Head of caudate nucleus (tissue), 42 donors: Measurements from ENCODE around the gene SAMD1.
A peak's percentile ranks its signal among the peaks of the same experiment; 100 is the strongest.

ENCODE experiments used
- DNase-seq, 42 donors: peaks; one replicate each; pipeline versions ENCODE4 v3.0.0 to v3.0.0-alpha.2; 2020 to 2021; ENCODE audit warnings: mixed read lengths in 7 of 42
- intact Hi-C: fragments of 100-400 bp; cut with DNase I; formaldehyde crosslinking; loops from one replicate; pipeline ENCODE4 v1.15.0; 2022

The SAMD1 gene

DNA sequence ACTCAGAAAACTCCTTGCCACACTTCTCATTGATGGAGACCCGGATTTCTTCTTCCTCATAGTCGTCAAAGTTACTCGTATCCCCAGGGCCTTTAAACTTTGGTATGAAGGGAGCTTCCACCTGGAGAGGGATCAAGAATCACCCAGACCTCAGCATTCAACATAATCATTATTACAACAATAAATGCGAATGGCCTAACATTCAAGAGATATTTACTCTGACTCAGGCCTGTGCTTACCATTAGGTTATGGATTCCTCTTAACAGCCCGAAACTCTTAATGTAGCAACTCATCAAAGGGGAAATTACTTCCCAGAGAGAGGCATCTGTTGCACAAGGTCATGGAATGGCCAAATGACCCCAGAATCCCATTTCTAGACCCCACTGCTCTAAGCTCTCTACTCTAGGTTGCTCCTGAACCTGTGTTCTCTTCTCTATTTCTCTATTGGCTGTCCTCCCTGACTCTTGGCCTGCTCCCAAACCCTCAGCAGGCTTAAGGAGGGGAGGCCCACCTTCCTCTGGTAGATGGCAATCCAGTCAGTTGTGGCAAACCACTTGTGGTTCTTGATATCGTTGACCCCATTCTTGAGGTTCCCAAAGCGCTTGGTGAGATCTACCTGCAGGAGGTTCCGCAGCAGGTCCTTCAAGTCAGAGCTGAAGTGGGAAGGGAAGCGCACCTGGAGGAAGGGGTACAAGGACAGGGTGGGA is 2.7 kb upstream of the SAMD1 start:
- intact Hi-C loops: no loop called here
- no peak for DNase-seq

- peak in 1 of 42 donors; percentile 37 for DNase-seq
- intact Hi-C loops: no loop called here
Measured at GRCh38 chr19:14091813-14092462, 1.4 kb upstream of the SAMD1 start.

- intact Hi-C loops: no loop called here
- DNase-seq: peak in 19 of 42 donors; percentile 35 to 85 (median 73)
Measured at GRCh38 chr19:14091081-14091812, 696 bp upstream of the SAMD1 start.

- intact Hi-C loops: no loop called here
- DNase-seq: peak in 34 of 42 donors; percentile 17 to 74 (median 58)
Measured at GRCh38 chr19:14089662-14090508, 666 bp downstream of the SAMD1 start.

- DNase-seq: peak in 8 of 42 donors; percentile 13 to 53 (median 26)
- intact Hi-C loops: no loop called here
Measured at GRCh38 chr19:14089412-14089661, 1.2 kb downstream of the SAMD1 start.

DNA sequence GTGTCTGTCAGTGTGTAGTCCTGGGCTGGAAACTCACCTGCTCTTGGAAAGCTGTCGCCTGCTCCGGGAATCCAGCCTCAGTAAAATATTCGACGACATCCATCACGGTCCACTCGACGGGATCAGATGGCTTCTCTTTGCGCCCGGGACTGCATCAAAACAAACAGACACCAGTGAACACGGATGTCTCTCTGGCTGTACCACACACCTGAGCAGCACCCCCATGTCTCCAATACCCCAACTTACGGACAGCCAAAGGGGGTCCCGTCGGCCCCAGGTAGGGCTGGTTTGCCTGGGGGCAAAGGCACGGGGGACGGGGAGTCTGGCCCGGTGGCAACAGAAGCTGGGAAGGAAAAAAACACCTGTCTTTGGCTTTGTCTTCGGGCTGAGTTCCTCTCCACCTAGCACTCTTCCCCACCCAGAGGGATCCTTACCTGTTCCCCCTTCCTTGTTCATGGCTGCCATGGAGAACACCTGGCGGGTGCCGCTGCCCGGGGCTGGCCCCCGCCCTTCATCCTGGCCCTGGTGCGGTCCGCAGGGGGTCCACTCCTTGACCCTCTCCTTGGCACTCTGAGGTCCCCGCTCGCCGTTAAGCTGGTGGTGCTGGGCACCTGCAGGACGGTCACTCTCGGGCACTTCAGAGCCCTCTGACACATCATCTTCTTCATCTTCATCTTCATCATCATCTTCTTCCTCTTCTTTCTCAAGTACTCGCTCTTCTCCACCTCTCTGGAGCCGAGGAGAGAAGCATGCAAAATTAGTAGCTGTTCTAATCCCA is 1.7 kb downstream of the SAMD1 start:
- intact Hi-C loops: no loop called here
- DNase-seq: no peak

GRCh38 chr19:14086098-14086497 is 4.5 kb downstream of the SAMD1 start:
- no peak for DNase-seq
- intact Hi-C loops: no loop called here

DNA sequence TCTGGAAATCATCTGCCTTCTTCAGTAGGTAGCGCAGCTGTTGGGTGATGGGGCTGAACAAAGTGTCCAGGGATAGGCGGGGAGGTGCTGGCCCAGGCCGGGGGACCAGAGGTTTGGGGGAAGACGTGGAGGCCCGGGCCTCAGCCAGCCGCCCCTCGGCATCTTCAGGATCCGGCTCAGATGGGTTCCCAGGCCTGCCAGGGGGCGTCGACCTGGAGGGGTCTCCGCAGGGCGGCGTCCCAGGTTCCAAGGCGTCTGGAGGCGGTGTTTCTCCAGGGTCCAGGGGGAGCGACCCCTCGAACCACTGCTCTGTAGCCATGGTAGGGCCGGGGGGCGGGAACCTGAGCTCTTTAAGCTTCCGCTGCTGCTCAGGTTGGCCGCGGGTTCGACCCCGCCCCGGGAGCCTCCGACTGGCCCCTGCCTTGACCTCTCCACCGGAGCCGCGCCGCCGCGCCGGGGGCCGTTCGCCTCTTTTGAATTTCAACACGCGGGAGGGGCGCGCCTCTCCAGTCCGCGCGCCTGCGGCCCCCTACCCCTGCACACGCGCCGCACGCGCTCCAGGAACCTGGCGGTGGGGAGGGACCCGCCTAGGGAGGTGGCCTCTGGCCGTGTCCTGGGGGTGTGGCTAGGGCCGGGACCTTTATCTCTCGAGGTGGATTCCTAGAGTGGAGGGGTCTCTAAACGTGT is 5.1 kb downstream of the SAMD1 start, which contains the start of gene C19orf67:
Gene C19orf67 (minus strand): TSS at position 475 of the 687 bp plus-strand sequence. CDS start 156 bp downstream, at position 319.
- DNase-seq: no peak

GRCh38 chr19:14082675-14082960 is 7.9 kb downstream of the SAMD1 start:
- intact Hi-C loops: loop anchor here (5.0 kb wide), 1 partner anchor 35 kb away; the partner anchor contains the start of gene PRKACA
- no peak for DNase-seq

More for the DNA sequence above, 5.1 kb downstream of the SAMD1 start, which contains the start of gene C19orf67:
- intact Hi-C loops: no loop called here

- peak in 10 of 42 donors; percentile 18 to 54 (median 30) for DNase-seq
- intact Hi-C loops: loop anchor here (5.0 kb wide), 1 partner anchor 35 kb away; the partner anchor contains the start of gene PRKACA
Measured at GRCh38 chr19:14081797-14082674, 8.5 kb downstream of the SAMD1 start.

DNA sequence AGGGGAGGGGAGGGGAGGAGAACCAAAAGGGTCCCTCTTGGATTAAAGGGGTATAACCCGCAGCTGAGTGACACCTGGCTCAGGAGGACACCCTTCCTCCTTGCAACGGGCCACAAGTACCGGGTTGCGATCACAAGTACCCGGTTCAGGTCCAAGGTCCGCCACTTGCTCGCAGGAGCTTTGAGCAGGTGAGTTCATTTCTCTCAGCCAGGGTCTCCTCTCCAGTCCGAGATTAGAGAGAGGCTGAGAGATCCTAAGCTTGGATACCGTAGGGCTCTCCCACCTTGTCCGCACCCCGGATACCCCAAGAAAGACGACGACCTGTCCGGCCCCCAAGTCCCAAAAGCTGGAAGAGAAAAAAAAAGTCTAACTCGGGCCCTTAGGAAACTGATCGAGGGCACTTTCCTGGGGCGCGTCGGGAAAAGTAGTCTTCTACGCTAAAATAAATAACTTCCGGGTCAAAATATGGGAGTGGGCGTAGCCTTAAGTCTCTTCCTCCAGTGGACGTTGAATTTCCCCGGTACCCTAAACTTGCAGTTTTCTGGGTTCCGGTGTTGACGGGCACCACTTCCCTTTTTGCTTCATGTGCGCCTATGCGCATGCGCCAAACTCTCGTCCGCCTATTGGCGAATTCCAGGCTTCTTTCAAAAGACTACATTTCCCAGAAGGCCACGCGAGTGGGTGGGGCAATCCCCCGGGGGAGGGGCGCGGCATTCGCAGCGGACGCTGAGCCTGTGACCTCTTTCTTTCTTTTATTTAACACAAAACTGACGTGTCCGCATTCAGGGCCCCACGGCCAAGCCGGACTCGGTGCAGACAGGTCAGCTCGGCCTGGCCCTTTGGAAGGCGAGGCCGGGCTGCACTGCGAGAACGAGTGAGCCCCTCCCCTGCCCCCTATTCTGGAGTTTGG is 9.4 kb downstream of the SAMD1 start:
- peak; percentile 93 to 100 (median 99) for DNase-seq
- intact Hi-C loops: loop anchor here (5.0 kb wide), 1 partner anchor 36 kb away; the partner anchor contains the start of gene PRKACA

DNA sequence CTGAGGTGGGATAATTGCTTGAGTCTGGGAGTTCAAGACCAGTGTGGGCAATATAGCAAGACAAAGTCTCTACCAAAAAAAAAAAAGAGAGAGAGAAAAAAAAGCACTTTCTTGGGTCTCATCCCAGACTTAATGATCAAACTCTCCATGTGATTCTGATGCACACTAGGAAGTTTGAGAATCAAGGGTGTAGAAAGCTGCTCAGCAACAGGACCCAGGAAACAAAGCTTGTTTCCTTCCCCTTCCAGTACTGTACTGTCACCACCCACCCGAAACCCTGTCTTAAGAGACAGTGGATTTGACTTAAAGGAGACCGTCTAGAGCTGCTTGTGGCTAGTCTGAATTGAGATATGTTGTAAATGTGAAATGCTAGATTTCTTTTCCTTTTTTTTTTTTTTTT is 12.1 kb downstream of the SAMD1 start:
- intact Hi-C loops: loop anchor here (10.0 kb wide), 1 partner anchor 74 kb away; the partner anchor contains the start of gene RFX1
- no peak for DNase-seq

- peak in 32 of 42 donors; percentile 8 to 56 (median 35) for DNase-seq
- intact Hi-C loops: loop anchor here (5.0 to 10.0 kb wide), 2 partner anchors 69 to 192 kb away; partner anchors contain the start of gene RFX1
Measured at GRCh38 chr19:14073925-14074838, 16.4 kb downstream of the SAMD1 start.

DNA sequence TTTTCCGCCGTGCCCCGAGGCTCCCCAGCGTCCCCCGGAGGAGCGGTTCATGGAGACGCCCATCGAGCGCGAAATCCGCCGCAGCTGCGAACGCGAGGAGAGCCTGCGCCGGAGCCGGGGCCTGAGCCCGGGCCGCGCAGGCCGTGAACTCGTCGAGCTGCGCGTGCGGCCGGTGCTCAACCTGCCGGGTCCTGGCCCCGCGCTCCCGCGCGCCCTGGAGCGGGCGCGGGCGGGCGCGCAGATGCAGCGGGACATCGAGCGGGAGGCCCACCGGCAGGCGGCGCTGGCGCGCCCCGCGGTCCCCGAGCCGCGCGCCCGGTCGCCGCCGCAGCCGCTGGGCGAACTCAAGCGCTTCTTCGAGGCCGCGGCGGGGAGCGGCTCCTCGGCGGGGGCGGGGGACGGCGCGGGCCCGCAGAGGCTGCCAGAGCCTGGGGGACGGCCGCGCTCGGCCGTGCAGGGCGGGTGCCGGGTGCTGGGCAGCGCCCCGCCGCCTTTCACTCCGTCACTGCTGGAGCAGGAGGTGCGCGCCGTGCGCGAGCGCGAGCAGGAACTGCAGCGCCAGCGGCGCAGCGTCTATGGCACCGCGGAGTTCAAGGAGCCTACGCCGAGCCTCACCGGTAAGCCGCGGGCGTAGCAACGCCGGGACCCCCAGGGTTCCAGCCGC is 17.2 kb downstream of the SAMD1 start:
- intact Hi-C loops: loop anchor here (5.0 to 10.0 kb wide), 2 partner anchors 69 to 191 kb away; partner anchors contain the start of gene RFX1
- DNase-seq: peak; percentile 35 to 88 (median 76)
